Thymus (tissue), 11 donors: ENCODE measurements around the gene GNG11. TPM values are rescaled to one million over a fixed set of nuclear protein-coding genes. Genes with fewer than 3 reads are reported as not detected.
A peak's percentile ranks its signal among the peaks of the same experiment; 100 is the strongest.

Experiments
- DNase-seq, 9 donors: peaks; one replicate each; pipeline ENCODE4 v3.0.0-alpha.2; 2013; ENCODE audit warnings: low spot score in 9 of 9, low read depth in 6 of 9, missing footprints in 1 of 9
- H3K27ac ChIP-seq, 2 donors: one replicate each; pipeline ENCODE4 v1.5.1; 2013; ENCODE audit warnings: control low read depth in 1 of 2, low read depth in 1 of 2, low read length in 1 of 2, mild to moderate bottlenecking in 1 of 2, moderate library complexity in 1 of 2
- H3K27me3 ChIP-seq, 2 donors: one replicate each; pipeline ENCODE4 v1.5.1; 2013; ENCODE audit warnings: low read length in 1 of 2; ENCODE audit not compliant: control insufficient read depth in 2 of 2, insufficient read depth in 1 of 2
- H3K36me3 ChIP-seq, 2 donors: one replicate each; pipeline ENCODE4 v1.5.1; 2013; ENCODE audit warnings: low read length in 1 of 2, mild to moderate bottlenecking in 1 of 2, moderate library complexity in 1 of 2; ENCODE audit not compliant: control insufficient read depth in 2 of 2, insufficient read depth in 2 of 2
- H3K4me1 ChIP-seq, 2 donors: one replicate each; pipeline ENCODE4 v1.5.1; 2013; ENCODE audit warnings: low read length in 2 of 2; ENCODE audit not compliant: control insufficient read depth in 2 of 2, insufficient read depth in 2 of 2
- H3K4me3 ChIP-seq, 2 donors: one replicate each; pipeline ENCODE4 v1.5.1; 2013; ENCODE audit warnings: low read length in 2 of 2, control low read depth in 1 of 2, mild to moderate bottlenecking in 1 of 2
- H3K9me3 ChIP-seq, 2 donors: one replicate each; pipeline ENCODE4 v1.5.1; 2013; ENCODE audit warnings: low read length in 1 of 2, mild to moderate bottlenecking in 1 of 2; ENCODE audit not compliant: control insufficient read depth in 2 of 2, insufficient read depth in 1 of 2
- WGBS: extraction: QIAGEN DNeasy Blood & Tissue Kit; methylation state at CpG from one replicate; pipeline ENCODE4 v1.1.7; 2013; 5-methylcytosine and 5-hydroxymethylcytosine counted together
- polyA plus RNA-seq: library from polyadenylated mRNA; stranded (reverse); fragments of 200-250 nt; gene quantifications from one replicate; pipeline ENCODE4 v1.2.3, GENCODE V29; 2013
- total RNA-seq: library from RNA; stranded (reverse); fragments of 120-200 nt; gene quantifications from one replicate; pipeline ENCODE4 v1.2.4, GENCODE V29; 2013
- donor health status: healthy.

Gene GNG11
- total and polyA plus RNA-seq, 2 donors: 28.6 to 32.2 TPM

DNA sequence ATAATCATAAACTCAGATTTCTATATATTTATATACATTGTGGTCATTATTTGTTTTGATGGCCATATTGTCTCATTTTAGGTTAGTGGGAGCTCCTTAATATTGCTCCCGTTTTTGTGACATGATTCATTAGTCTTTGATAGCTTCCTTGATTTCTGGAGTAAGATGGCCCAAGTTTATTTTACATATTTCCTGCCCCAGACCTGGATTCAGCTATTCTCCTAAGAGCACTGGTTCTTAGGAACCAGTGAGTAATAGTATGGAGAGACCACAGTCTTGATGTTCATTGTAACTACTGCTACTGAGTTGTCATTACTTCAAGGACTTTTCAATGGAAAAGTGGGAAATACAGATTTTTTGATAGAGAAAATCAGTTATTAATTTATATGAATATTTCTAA, 37.0 kb upstream of the GNG11 start:
- WGBS: 96% methylated on average over 1 of the region's 1 CpG
- H3K27ac ChIP-seq: no peak overlapping the region
- no peak overlapping the region for H3K4me3 ChIP-seq
- peaks cover 3 to 10% of the 10 kb centered on the region in 2 donors for H3K27me3 ChIP-seq
- no peaks in the 10 kb centered on the region for H3K4me1 ChIP-seq
- no peaks in the 10 kb centered on the region for H3K36me3 ChIP-seq
- no peak for DNase-seq
- no peaks in the 10 kb centered on the region for H3K9me3 ChIP-seq

DNA sequence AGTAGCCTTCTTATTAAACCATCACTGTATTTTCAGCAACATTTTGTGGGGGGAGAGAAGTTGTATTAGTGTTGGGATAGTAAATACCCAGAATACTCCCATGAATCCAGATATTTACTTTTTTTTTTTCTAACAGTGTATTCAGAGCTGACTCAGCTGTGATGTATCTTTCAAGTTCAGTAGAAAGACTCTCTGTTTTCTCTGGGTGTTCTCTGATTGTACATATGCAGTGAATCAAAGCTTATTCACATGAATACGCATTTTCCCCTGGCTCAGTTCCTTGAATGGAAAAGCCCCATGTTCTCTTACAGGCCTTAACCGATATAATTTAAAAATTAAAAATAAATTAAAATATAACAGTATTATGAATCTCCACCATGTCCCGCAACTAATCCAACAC, 32.3 kb upstream of the GNG11 start:
- no peak overlapping the region for H3K4me3 ChIP-seq
- no peaks in the 10 kb centered on the region for H3K36me3 ChIP-seq
- 97% methylated on average over 3 of the region's 3 CpGs for WGBS
- no peak for DNase-seq
- H3K9me3 ChIP-seq: no peaks in the 10 kb centered on the region
- peaks cover 21 to 40% of the 10 kb centered on the region in 2 donors for H3K27me3 ChIP-seq
- H3K4me1 ChIP-seq: peaks cover 0 to 5% of the 10 kb centered on the region in 2 donors
- H3K27ac ChIP-seq: no peak overlapping the region

DNA sequence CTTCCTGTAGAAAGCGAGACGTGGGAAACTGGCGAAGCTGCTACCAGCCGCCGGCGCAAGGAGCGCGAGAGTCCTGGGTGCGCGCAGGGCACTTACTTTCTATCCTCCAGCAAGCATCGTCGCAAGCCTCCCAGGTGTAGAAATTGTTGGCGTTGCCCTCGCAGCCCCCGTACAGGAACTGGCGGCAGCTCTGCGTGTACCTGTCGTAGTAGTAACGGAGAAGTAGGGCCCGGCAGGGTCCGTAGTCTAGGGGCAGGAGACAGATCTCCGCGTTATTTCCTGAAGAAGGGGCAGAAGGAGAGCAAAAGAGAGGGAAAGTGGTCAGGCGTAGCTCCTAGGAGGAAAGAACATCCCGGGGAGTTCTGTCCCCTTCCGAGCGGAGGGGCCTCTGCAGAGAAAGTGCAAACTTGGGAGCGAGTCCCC, 31.5 kb upstream of the GNG11 start:
- H3K4me1 ChIP-seq: peaks cover 0 to 5% of the 10 kb centered on the region in 2 donors
- peak overlapping the region; percentile 30 to 32 for H3K4me3 ChIP-seq
- no peak overlapping the region for H3K27ac ChIP-seq
- peaks cover 21 to 40% of the 10 kb centered on the region in 2 donors for H3K27me3 ChIP-seq
- DNase-seq: peak in 2 of 9 donors; percentile 7 to 28
- H3K9me3 ChIP-seq: no peaks in the 10 kb centered on the region
- under 1% methylated on average over 28 of the region's 28 CpGs for whole genome bisulfite sequencing
- H3K36me3 ChIP-seq: no peaks in the 10 kb centered on the region

DNA sequence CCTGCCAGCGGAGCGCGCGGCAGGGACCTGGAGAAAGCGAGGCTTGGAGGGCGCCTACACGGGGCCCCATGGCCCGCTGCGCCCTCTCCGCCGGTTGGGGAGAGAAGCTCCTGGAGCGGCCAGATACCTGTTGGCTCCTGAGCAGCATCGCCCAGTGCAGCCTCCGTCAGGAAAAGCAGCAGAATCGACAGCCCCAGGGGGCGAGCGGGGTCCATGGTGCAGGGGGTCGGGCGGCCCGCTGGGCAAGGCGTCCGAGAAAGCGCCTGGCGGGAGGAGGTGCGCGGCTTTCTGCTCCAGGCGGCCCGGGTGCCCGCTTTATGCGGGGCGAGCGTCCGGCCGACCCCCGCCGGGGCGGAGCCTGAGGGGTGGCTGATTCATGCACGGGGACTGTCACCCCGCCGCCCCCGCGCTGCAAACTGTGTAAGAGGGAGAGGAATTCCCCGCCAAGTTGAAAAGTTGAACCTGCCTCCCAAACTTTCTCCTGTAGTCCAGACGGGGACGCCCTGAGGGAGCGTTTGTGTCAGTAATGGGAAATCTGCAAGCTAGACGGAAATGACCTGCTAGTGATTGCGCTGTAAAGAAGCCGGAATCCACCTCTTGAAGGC, 31.0 kb upstream of the GNG11 start, which contains the start of gene TFPI2:
TFPI2 (minus strand) TSS at position 290 of the 605 bp plus-strand sequence; CDS start at position 215, 75 bp downstream.
- peak in 3 of 9 donors; percentile 5 to 21 (median 8) for DNase-seq
- H3K4me3 ChIP-seq: peak within 1 kb of the TSS; percentile 30 to 32
- H3K4me1 ChIP-seq: peaks cover 0 to 5% of the 10 kb centered on the region in 2 donors
- 2% methylated on average over 49 of the region's 49 CpGs for WGBS
- H3K27me3 ChIP-seq: peaks cover 21 to 40% of the 10 kb centered on the region in 2 donors
- H3K9me3 ChIP-seq: no peaks in the 10 kb centered on the region
- no peak within 1 kb of the TSS for H3K27ac ChIP-seq
- H3K36me3 ChIP-seq: no peaks in the 10 kb centered on the region

DNA sequence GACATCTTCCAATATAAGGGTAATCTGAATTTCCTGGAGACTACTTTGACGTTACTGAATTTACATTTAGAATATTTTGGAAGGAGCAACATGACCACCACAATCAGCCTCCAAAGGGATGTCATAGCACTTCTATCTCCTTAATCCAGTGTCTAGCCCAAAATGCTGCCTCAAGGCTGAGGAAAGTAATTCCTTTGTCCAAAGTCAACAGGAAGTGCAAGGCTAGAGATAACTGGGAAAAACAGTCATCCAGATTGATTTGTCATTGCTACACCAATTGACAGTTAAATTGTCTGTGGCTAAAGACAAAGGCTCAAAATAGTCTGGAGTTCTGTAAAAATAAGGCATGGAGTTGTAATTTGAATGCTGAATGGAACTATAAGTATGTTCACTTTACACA, 27.1 kb upstream of the GNG11 start:
- H3K27ac ChIP-seq: no peak overlapping the region
- no peaks in the 10 kb centered on the region for H3K9me3 ChIP-seq
- H3K4me1 ChIP-seq: peaks cover 0 to 5% of the 10 kb centered on the region in 2 donors
- 92% methylated on average over 1 of the region's 1 CpG for WGBS
- no peak for DNase-seq
- H3K27me3 ChIP-seq: peaks cover 19 to 31% of the 10 kb centered on the region in 2 donors
- no peak overlapping the region for H3K4me3 ChIP-seq
- H3K36me3 ChIP-seq: no peaks in the 10 kb centered on the region

DNA sequence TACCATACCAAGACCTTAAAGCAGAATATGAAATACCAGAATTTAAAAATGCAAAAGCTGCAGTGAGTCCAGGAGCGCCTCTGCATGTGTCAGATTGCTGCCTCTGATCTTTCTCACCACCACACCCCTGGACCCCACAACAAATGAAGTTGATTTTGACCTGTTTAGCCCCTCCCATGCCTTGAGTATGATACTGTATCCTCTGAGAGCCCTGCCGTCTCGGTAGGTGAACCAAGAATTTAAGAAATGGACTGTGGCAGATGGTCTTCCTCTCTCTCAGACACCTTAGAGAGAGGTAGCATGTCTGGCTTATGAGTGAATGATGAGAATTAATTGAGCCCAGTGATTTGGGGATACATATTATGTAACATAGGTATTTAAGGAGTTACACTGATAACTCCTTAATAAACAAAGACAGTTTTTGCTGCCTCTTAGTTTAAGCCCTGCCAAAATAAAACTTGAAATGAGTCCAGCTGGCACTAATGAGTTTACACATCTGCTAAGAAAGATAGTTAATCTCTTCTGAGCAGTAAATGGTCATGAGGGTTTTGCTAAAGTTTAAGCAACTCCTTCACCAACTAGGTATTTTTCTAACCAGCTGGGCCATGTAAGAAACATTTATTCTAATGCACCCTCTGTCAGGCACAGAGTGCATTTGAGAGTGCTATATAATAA, 26.4 kb upstream of the GNG11 start:
- H3K27ac ChIP-seq: no peak overlapping the region
- H3K27me3 ChIP-seq: peaks cover 14 to 24% of the 10 kb centered on the region in 2 donors
- 95% methylated on average over 3 of the region's 3 CpGs for WGBS
- no peak overlapping the region for H3K4me3 ChIP-seq
- H3K9me3 ChIP-seq: no peaks in the 10 kb centered on the region
- H3K4me1 ChIP-seq: peaks cover 0 to 4% of the 10 kb centered on the region in 2 donors
- no peak for DNase-seq
- H3K36me3 ChIP-seq: no peaks in the 10 kb centered on the region

DNA sequence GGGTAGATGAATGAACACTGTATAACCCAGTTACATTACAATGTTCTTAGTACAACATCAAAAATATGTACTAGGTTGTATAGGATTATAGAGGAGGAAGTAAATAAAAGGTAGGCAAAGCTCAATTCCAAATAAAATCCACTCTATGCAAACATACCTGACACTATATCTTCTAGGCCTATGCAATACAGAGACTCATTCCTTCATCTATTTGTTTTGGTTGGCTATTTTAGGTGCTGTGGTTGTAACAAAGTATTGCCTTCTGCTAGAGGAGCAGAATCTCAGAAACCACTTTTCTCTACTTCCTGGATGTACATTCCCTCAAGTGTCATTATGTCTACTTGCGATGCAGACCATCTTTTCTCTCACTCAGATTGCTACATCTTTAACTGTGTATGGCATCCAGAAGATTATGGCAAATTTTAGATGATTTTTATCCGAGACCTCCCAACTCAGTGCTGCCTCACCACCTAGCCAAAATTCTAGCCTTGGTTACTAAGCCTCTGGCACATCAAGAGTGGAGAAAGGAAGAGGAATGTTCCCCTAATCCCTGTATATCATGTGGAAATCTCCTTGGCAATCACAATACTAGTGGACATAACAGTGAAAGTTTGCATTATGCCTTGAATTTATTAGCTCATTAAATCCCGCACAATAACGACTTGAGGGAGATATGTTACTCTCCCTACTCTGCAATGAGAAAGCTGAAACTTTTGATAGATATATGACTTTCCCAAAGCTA, 25.5 kb upstream of the GNG11 start:
- H3K27ac ChIP-seq: no peak overlapping the region
- 95% methylated on average over 4 of the region's 4 CpGs for WGBS
- H3K4me1 ChIP-seq: no peaks in the 10 kb centered on the region
- DNase-seq: no peak
- H3K9me3 ChIP-seq: no peaks in the 10 kb centered on the region
- no peak overlapping the region for H3K4me3 ChIP-seq
- no peaks in the 10 kb centered on the region for H3K36me3 ChIP-seq
- H3K27me3 ChIP-seq: peaks cover 5 to 15% of the 10 kb centered on the region in 2 donors

DNA sequence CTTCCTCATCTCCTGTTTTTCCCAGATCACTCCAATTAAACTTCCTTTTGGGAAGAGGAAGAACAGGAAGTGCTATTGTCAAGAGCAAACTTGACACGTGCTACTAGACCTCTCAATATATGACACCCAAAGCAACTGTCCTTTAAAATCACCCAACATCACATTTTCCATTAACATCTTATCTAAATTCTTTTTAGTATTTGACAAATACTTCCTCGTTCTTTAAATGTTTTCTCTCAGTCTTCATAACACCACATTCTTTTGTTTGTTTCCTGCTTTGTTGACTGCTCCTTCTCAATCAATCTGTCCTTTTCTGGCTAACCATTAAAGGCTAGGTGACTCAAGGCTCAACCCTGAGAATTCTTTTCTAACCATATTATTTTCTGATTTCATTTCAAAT, 23.9 kb upstream of the GNG11 start:
- Histone ChIP-seq H3K4me3 (no peak overlapping the region), H3K9me3 (no peaks in the 10 kb centered on the region), H3K4me1 (no peaks in the 10 kb centered on the region), H3K27ac (no peak overlapping the region), H3K27me3 (peaks cover 0 to 3% of the 10 kb centered on the region in 2 donors), H3K36me3 (no peaks in the 10 kb centered on the region)
- 82% methylated on average over 2 of the region's 2 CpGs for WGBS
- no peak for DNase-seq
